ENCODE data around the gene UBXN10. TPM values are rescaled to one million over a fixed set of nuclear protein-coding genes. Genes with fewer than 3 reads are reported as not detected.

Gene UBXN10
- total RNA-seq, 2 experiments from 2014 or later, result 0.42 to 0.50 TPM

GRCh38 chr1:20138961-20139550 is 46.8 kb upstream of the UBXN10 start, which contains the start of gene PLA2G2F:
Gene PLA2G2F (plus strand): TSS chr1:20139323. CDS start chr1:20139428, 105 bp downstream.
- ChIA-PET CTCF (ENCODE audit: unreplicated experiment) (no interaction called here), POLR2A (no interaction called here)
- no peaks in the 10 kb centered on the region for H3K9me2 ChIP-seq (ENCODE audit: insufficient read depth, low read length)
- TF ChIP-seq EZH2phosphoT487 (IDR thresholded peaks at IDR 0.05; ENCODE audit: borderline replicate concordance, low read depth, low read length) (no peak), CTCF (conservative IDR thresholded peaks at IDR 0.05; ENCODE audit: low read length) (no peak)
- no TSS peak for BruUV-seq (replicated peaks)
- no peaks in the 10 kb centered on the region for H3K79me2 ChIP-seq (ENCODE audit: insufficient read depth, low read depth, low read length)
- no peak within 1 kb of the TSS for H3K27ac ChIP-seq (ENCODE audit: low read depth, low read length, poor library complexity, severe bottlenecking)
- intact Hi-C loops (cut with micrococcal nuclease; ENCODE audit: unreplicated experiment), result no loop called here
- no peaks in the 10 kb centered on the region for H3K36me3 ChIP-seq (ENCODE audit: insufficient read depth, low read length)
- no peak within 1 kb of the TSS for H3K4me3 ChIP-seq (ENCODE audit: low read depth, low read length, poor library complexity, severe bottlenecking)
- H3K4me1 ChIP-seq (ENCODE audit: insufficient read depth, low read length, poor library complexity, severe bottlenecking), result no peaks in the 10 kb centered on the region
- H4K20me1 ChIP-seq (ENCODE audit: insufficient read depth, low read length), result no peaks in the 10 kb centered on the region
- no peak within 1 kb of the TSS for H3K4me2 ChIP-seq (ENCODE audit: low read length)
- no peaks in the 10 kb centered on the region for H3K9me3 ChIP-seq (ENCODE audit: low read length)
- H2AFZ ChIP-seq (ENCODE audit: low read length), result no peak within 1 kb of the TSS
- no peak for DNase-seq (ENCODE audit: low spot score)

GRCh38 chr1:20139776-20140612 is 45.9 kb upstream of the UBXN10 start:
- Histone ChIP-seq H3K27ac (ENCODE audit: low read depth, low read length, poor library complexity, severe bottlenecking) (no peak overlapping the region), H3K4me3 (ENCODE audit: low read depth, low read length, poor library complexity, severe bottlenecking) (no peak overlapping the region), H3K9me2 (ENCODE audit: insufficient read depth, low read length) (no peaks in the 10 kb centered on the region), H3K4me1 (ENCODE audit: insufficient read depth, low read length, poor library complexity, severe bottlenecking) (no peaks in the 10 kb centered on the region), H3K9me3 (ENCODE audit: low read length) (no peaks in the 10 kb centered on the region), H3K36me3 (ENCODE audit: insufficient read depth, low read length) (no peaks in the 10 kb centered on the region), H3K79me2 (ENCODE audit: insufficient read depth, low read depth, low read length) (no peaks in the 10 kb centered on the region), H2AFZ (ENCODE audit: low read length) (no peak overlapping the region), H4K20me1 (ENCODE audit: insufficient read depth, low read length) (no peaks in the 10 kb centered on the region), H3K4me2 (ENCODE audit: low read length) (no peak overlapping the region)
- DNase-seq (ENCODE audit: low spot score), result no peak
- ChIA-PET CTCF (ENCODE audit: unreplicated experiment) (no interaction called here), POLR2A (no interaction called here)
- TF ChIP-seq CTCF (conservative IDR thresholded peaks at IDR 0.05; ENCODE audit: low read length) (no peak), EZH2phosphoT487 (IDR thresholded peaks at IDR 0.05; ENCODE audit: borderline replicate concordance, low read depth, low read length) (no peak)
- no TSS peak for BruUV-seq (replicated peaks)
- intact Hi-C loops (cut with micrococcal nuclease; ENCODE audit: unreplicated experiment), result no loop called here

- no peak overlapping the region for H3K4me3 ChIP-seq (ENCODE audit: low read depth, low read length, poor library complexity, severe bottlenecking)
- ChIA-PET POLR2A (no interaction called here), CTCF (ENCODE audit: unreplicated experiment) (no interaction called here)
- no TSS peak for BruUV-seq (replicated peaks)
- no peaks in the 10 kb centered on the region for H3K79me2 ChIP-seq (ENCODE audit: insufficient read depth, low read depth, low read length)
- no peaks in the 10 kb centered on the region for H4K20me1 ChIP-seq (ENCODE audit: insufficient read depth, low read length)
- no peak overlapping the region for H3K27ac ChIP-seq (ENCODE audit: low read depth, low read length, poor library complexity, severe bottlenecking)
- no peak overlapping the region for H2AFZ ChIP-seq (ENCODE audit: low read length)
- intact Hi-C loops (cut with micrococcal nuclease; ENCODE audit: unreplicated experiment), result no loop called here
- no peaks in the 10 kb centered on the region for H3K4me1 ChIP-seq (ENCODE audit: insufficient read depth, low read length, poor library complexity, severe bottlenecking)
- TF ChIP-seq EZH2phosphoT487 (IDR thresholded peaks at IDR 0.05; ENCODE audit: borderline replicate concordance, low read depth, low read length) (no peak), CTCF (conservative IDR thresholded peaks at IDR 0.05; ENCODE audit: low read length) (no peak)
- H3K4me2 ChIP-seq (ENCODE audit: low read length), result no peak overlapping the region
- no peak for DNase-seq (ENCODE audit: low spot score)
- no peaks in the 10 kb centered on the region for H3K36me3 ChIP-seq (ENCODE audit: insufficient read depth, low read length)
- H3K9me3 ChIP-seq (ENCODE audit: low read length), result no peaks in the 10 kb centered on the region
- no peaks in the 10 kb centered on the region for H3K9me2 ChIP-seq (ENCODE audit: insufficient read depth, low read length)
These were observed 44.9 kb upstream of the UBXN10 start for GRCh38 chr1:20141001-20141400.
